Mesendoderm (in vitro differentiated cells): Measurements from ENCODE around the gene ADGRD1.

ENCODE experiments used
- DNase-seq: peaks from one replicate; pipeline ENCODE4 v3.0.0; 2013
- H2AK5ac ChIP-seq: 2 replicates; pipeline ENCODE4 v1.6.1; 2013; ENCODE audit warnings: low read length, inconsistent platforms
- H2BK120ac ChIP-seq: 2 replicates; pipeline ENCODE4 v1.6.1; 2013; ENCODE audit warnings: low read depth, mild to moderate bottlenecking, low read length, moderate library complexity, mixed read lengths
- H2BK15ac ChIP-seq: replicated peaks from 2 replicates; pipeline ENCODE4 v1.6.1; 2013; ENCODE audit warnings: low read depth, mild to moderate bottlenecking, moderate library complexity
- H2BK5ac ChIP-seq: 2 replicates; pipeline ENCODE4 v1.6.1; 2013; ENCODE audit warnings: low read length, inconsistent platforms
- H3K18ac ChIP-seq: 2 replicates; pipeline ENCODE4 v1.6.1; 2013; ENCODE audit warnings: mild to moderate bottlenecking, low read length, mixed read lengths
- H3K23ac ChIP-seq: one replicate; pipeline ENCODE4 v1.6.1; 2013; ENCODE audit warnings: low read length
- H3K27ac ChIP-seq: 2 replicates; pipeline ENCODE4 v1.5.1; 2013; ENCODE audit warnings: low read depth, mild to moderate bottlenecking, inconsistent platforms, low read length, moderate library complexity
- H3K27me3 ChIP-seq: 2 replicates; pipeline ENCODE4 v1.6.1; 2013; ENCODE audit warnings: low read length, control low read depth, mild to moderate bottlenecking, inconsistent platforms; ENCODE audit not compliant: insufficient read depth, poor library complexity
- H3K36me3 ChIP-seq: 2 replicates; pipeline ENCODE4 v1.6.1; 2013; ENCODE audit warnings: low read length, inconsistent platforms; ENCODE audit not compliant: control insufficient read depth, insufficient read depth
- H3K4ac ChIP-seq: one replicate; pipeline ENCODE4 v1.6.1; 2013; ENCODE audit warnings: low read depth, mild to moderate bottlenecking, low read length, moderate library complexity
- H3K4me1 ChIP-seq: 2 replicates; pipeline ENCODE4 v1.6.1; 2013; ENCODE audit warnings: low read depth, low read length, inconsistent platforms; ENCODE audit not compliant: control insufficient read depth
- H3K4me2 ChIP-seq: 2 replicates; pipeline ENCODE4 v1.6.1; 2013; ENCODE audit warnings: low read length
- H3K4me3 ChIP-seq: 2 replicates; pipeline ENCODE4 v1.5.1; 2013; ENCODE audit warnings: mild to moderate bottlenecking, low read length
- H3K56ac ChIP-seq: one replicate; pipeline ENCODE4 v1.6.1; 2013; ENCODE audit warnings: low read length
- H3K79me1 ChIP-seq: 2 replicates; pipeline ENCODE4 v1.6.1; 2013; ENCODE audit warnings: low read length, inconsistent platforms
- H3K79me2 ChIP-seq: 2 replicates; pipeline ENCODE4 v1.6.1; 2013; ENCODE audit warnings: mild to moderate bottlenecking, low read length; ENCODE audit not compliant: control insufficient read depth, insufficient read depth
- H3K9ac ChIP-seq: 2 replicates; pipeline ENCODE4 v1.6.1; 2013; ENCODE audit warnings: low read length, inconsistent platforms
- H4K5ac ChIP-seq: one replicate; pipeline ENCODE4 v1.6.1; 2013; ENCODE audit warnings: low read length
- H4K8ac ChIP-seq: one replicate; pipeline ENCODE4 v1.6.1; 2013; ENCODE audit warnings: low read depth, mild to moderate bottlenecking, control low read depth, low read length, moderate library complexity
- WGBS: extraction: QIAGEN DNeasy Blood & Tissue Kit; methylation state at CpG from one replicate; pipeline ENCODE4 v1.1.7; 2013; ENCODE audit warnings: low lambda C conversion rate, missing lambda C conversion rate; ENCODE audit not compliant: insufficient coverage; ENCODE audit errors: extremely low coverage; 5-methylcytosine and 5-hydroxymethylcytosine counted together

Gene ADGRD1

GRCh38 chr12:130968611-130969010 is 14.9 kb downstream of the ADGRD1 start:
- no peak overlapping the region for H4K8ac ChIP-seq
- H3K56ac ChIP-seq, result no peak overlapping the region
- H3K4ac ChIP-seq, result no peak overlapping the region
- no peak overlapping the region for H3K4me2 ChIP-seq
- H2BK5ac ChIP-seq, result no peak overlapping the region
- no peak for DNase-seq
- no peak overlapping the region for H4K5ac ChIP-seq
- no peaks in the 10 kb centered on the region for H3K79me2 ChIP-seq
- no peaks in the 10 kb centered on the region for H3K36me3 ChIP-seq
- H3K27me3 ChIP-seq, result no peaks in the 10 kb centered on the region
- no peaks in the 10 kb centered on the region for H3K79me1 ChIP-seq
- H2AK5ac ChIP-seq, result no peak overlapping the region
- H3K23ac ChIP-seq, result no peak overlapping the region
- no peak overlapping the region for H3K9ac ChIP-seq
- H2BK15ac ChIP-seq, result no peak overlapping the region
- H3K27ac ChIP-seq, result no peak overlapping the region
- H2BK120ac ChIP-seq, result no peak overlapping the region
- no peak overlapping the region for H3K4me3 ChIP-seq
- H3K4me1 ChIP-seq, result no peaks in the 10 kb centered on the region
- WGBS, result no CpG with 5 or more reads among the region's 7 CpGs
- no peak overlapping the region for H3K18ac ChIP-seq

GRCh38 chr12:130969223-130969622 is 15.5 kb downstream of the ADGRD1 start:
- no peak overlapping the region for H3K56ac ChIP-seq
- no peaks in the 10 kb centered on the region for H3K79me2 ChIP-seq
- WGBS, result no CpG with 5 or more reads among the region's 7 CpGs
- no peak overlapping the region for H3K4me3 ChIP-seq
- no peak overlapping the region for H4K5ac ChIP-seq
- no peak overlapping the region for H4K8ac ChIP-seq
- H3K4ac ChIP-seq, result no peak overlapping the region
- H3K79me1 ChIP-seq, result no peaks in the 10 kb centered on the region
- H3K4me1 ChIP-seq, result no peaks in the 10 kb centered on the region
- DNase-seq, result no peak
- H2BK5ac ChIP-seq, result no peak overlapping the region
- no peak overlapping the region for H3K4me2 ChIP-seq
- no peak overlapping the region for H3K23ac ChIP-seq
- H2BK120ac ChIP-seq, result no peak overlapping the region
- no peak overlapping the region for H2BK15ac ChIP-seq
- H3K27me3 ChIP-seq, result no peaks in the 10 kb centered on the region
- H3K36me3 ChIP-seq, result no peaks in the 10 kb centered on the region
- H3K27ac ChIP-seq, result no peak overlapping the region
- H3K18ac ChIP-seq, result no peak overlapping the region
- no peak overlapping the region for H3K9ac ChIP-seq
- H2AK5ac ChIP-seq, result no peak overlapping the region

GRCh38 chr12:130970165-130970907 is 16.6 kb downstream of the ADGRD1 start:
- Histone ChIP-seq H3K79me2 (no peaks in the 10 kb centered on the region), H3K4ac (no peak overlapping the region), H3K4me2 (no peak overlapping the region), H3K4me3 (no peak overlapping the region), H4K5ac (no peak overlapping the region), H2AK5ac (no peak overlapping the region), H2BK120ac (no peak overlapping the region), H3K36me3 (no peaks in the 10 kb centered on the region), H3K18ac (no peak overlapping the region), H3K27ac (no peak overlapping the region), H3K9ac (no peak overlapping the region), H3K23ac (no peak overlapping the region), H4K8ac (no peak overlapping the region), H2BK5ac (no peak overlapping the region), H3K56ac (no peak overlapping the region), H3K79me1 (no peaks in the 10 kb centered on the region), H3K27me3 (no peaks in the 10 kb centered on the region), H3K4me1 (no peaks in the 10 kb centered on the region), H2BK15ac (no peak overlapping the region)
- DNase-seq, result no peak
- no CpG with 5 or more reads among the region's 15 CpGs for WGBS

- Histone ChIP-seq H3K56ac (no peak overlapping the region), H2AK5ac (no peak overlapping the region), H3K79me1 (no peaks in the 10 kb centered on the region), H3K4me3 (no peak overlapping the region), H2BK120ac (no peak overlapping the region), H3K27ac (no peak overlapping the region), H3K4ac (no peak overlapping the region), H3K27me3 (no peaks in the 10 kb centered on the region), H3K18ac (no peak overlapping the region), H3K79me2 (no peaks in the 10 kb centered on the region), H3K4me2 (no peak overlapping the region), H3K36me3 (no peaks in the 10 kb centered on the region), H2BK5ac (no peak overlapping the region), H4K5ac (no peak overlapping the region), H4K8ac (no peak overlapping the region), H3K9ac (no peak overlapping the region), H2BK15ac (no peak overlapping the region), H3K23ac (no peak overlapping the region), H3K4me1 (no peaks in the 10 kb centered on the region)
- WGBS, result no CpG with 5 or more reads among the region's 10 CpGs
- DNase-seq, result no peak
Measured at GRCh38 chr12:130970908-130971233, 17.2 kb downstream of the ADGRD1 start.

GRCh38 chr12:130971925-130972585 is 18.3 kb downstream of the ADGRD1 start:
- H3K79me1 ChIP-seq, result no peaks in the 10 kb centered on the region
- H2BK120ac ChIP-seq, result no peak overlapping the region
- H3K27me3 ChIP-seq, result no peaks in the 10 kb centered on the region
- H3K36me3 ChIP-seq, result no peaks in the 10 kb centered on the region
- no peaks in the 10 kb centered on the region for H3K79me2 ChIP-seq
- no peak overlapping the region for H3K9ac ChIP-seq
- H3K4ac ChIP-seq, result no peak overlapping the region
- H4K5ac ChIP-seq, result no peak overlapping the region
- no peak overlapping the region for H2AK5ac ChIP-seq
- H3K18ac ChIP-seq, result no peak overlapping the region
- no peak overlapping the region for H4K8ac ChIP-seq
- no peak overlapping the region for H3K56ac ChIP-seq
- H2BK5ac ChIP-seq, result no peak overlapping the region
- no peak overlapping the region for H2BK15ac ChIP-seq
- no peak for DNase-seq
- no peaks in the 10 kb centered on the region for H3K4me1 ChIP-seq
- WGBS, result no CpG with 5 or more reads among the region's 15 CpGs
- no peak overlapping the region for H3K4me3 ChIP-seq
- no peak overlapping the region for H3K23ac ChIP-seq
- H3K27ac ChIP-seq, result no peak overlapping the region
- H3K4me2 ChIP-seq, result no peak overlapping the region

- Histone ChIP-seq H3K23ac (no peak overlapping the region), H3K56ac (no peak overlapping the region), H3K4me2 (no peak overlapping the region), H2BK5ac (no peak overlapping the region), H3K4ac (no peak overlapping the region), H4K5ac (no peak overlapping the region), H2BK120ac (no peak overlapping the region), H3K79me2 (no peaks in the 10 kb centered on the region), H3K9ac (no peak overlapping the region), H3K79me1 (no peaks in the 10 kb centered on the region), H3K36me3 (no peaks in the 10 kb centered on the region), H3K4me1 (no peaks in the 10 kb centered on the region), H3K27me3 (no peaks in the 10 kb centered on the region), H3K18ac (no peak overlapping the region), H3K4me3 (no peak overlapping the region), H2BK15ac (no peak overlapping the region), H4K8ac (no peak overlapping the region), H2AK5ac (no peak overlapping the region), H3K27ac (no peak overlapping the region)
- WGBS, result no CpG with 5 or more reads among the region's 9 CpGs
- no peak for DNase-seq
Measured at GRCh38 chr12:130972586-130972950, 18.9 kb downstream of the ADGRD1 start.
